Sigmoid colon (tissue), 4 donors: Measurements from ENCODE around the gene SLC38A3.

ENCODE experiments used
- POLR2A ChIP-seq, 2 donors: fragments of 450-650 bp; IDR thresholded peaks; one replicate each; pipeline ENCODE4 v1.6.1; 2016; ENCODE audit warnings: antibody characterized with exemption in 2 of 2, mild to moderate bottlenecking in 2 of 2, moderate library complexity in 2 of 2
- POLR2AphosphoS5 ChIP-seq, 4 donors: sonication (generic); formaldehyde crosslinking; IDR thresholded peaks; one replicate each; pipeline ENCODE4 v1.6.1; 2017; ENCODE audit warnings: antibody characterized with exemption in 4 of 4

GRCh38 chr3:50241713-50242380 is 36.8 kb downstream of the SLC38A3 start:
- TF ChIP-seq POLR2AphosphoS5 (IDR thresholded peaks at IDR 0.05) (no peak), POLR2A (IDR thresholded peaks at IDR 0.05) (no peak)
